NCI-H2196 treated with DMSO at 0.1 percent for 48 hours (cell line): ENCODE results near the gene API5.

Experiments
- DNase-seq: peaks from one replicate; lab custom pipeline; 2025; ENCODE audit not compliant: unreplicated experiment; lab: John Stamatoyannopoulos, UW

Gene API5

GRCh38 chr11:43359422-43359818, 47.6 kb downstream of the API5 start:
- no peak for DNase-seq

- no peak for DNase-seq
These were observed 48.7 kb downstream of the API5 start for GRCh38 chr11:43360361-43361032.

- no peak for DNase-seq
These were observed 54.9 kb downstream of the API5 start for GRCh38 chr11:43366677-43367076.

GRCh38 chr11:43367382-43368178, 55.8 kb downstream of the API5 start:
- DNase-seq, result no peak

GRCh38 chr11:43376065-43376464, 64.3 kb downstream of the API5 start:
- no peak for DNase-seq

GRCh38 chr11:43376594-43376993, 64.8 kb downstream of the API5 start:
- no peak for DNase-seq

GRCh38 chr11:43377389-43377788, 65.6 kb downstream of the API5 start:
- no peak for DNase-seq

- no peak for DNase-seq
These were observed 67.1 kb downstream of the API5 start for GRCh38 chr11:43378897-43379296.

GRCh38 chr11:43381802-43382201, 70.0 kb downstream of the API5 start:
- DNase-seq, result no peak

GRCh38 chr11:43382614-43383013, 70.8 kb downstream of the API5 start:
- no peak for DNase-seq

GRCh38 chr11:43384393-43384792, 72.6 kb downstream of the API5 start:
- DNase-seq, result no peak

GRCh38 chr11:43392713-43393112, 80.9 kb downstream of the API5 start:
- no peak for DNase-seq

GRCh38 chr11:43393765-43394355, 82.1 kb downstream of the API5 start:
- DNase-seq, result no peak
